HG02870 (cell line): ENCODE data around the gene TEX35.

Experiments used
- ATAC-seq: cut with Tn5 transposase; IDR thresholded peaks from one replicate; pipeline ENCODE4 v1.9.1; 2021; ENCODE audit warnings: mild to moderate bottlenecking, moderate library complexity; ENCODE audit not compliant: unreplicated experiment

The TEX35 gene

GRCh38 chr1:178512566-178513277 is at the start of gene TEX35:
Gene TEX35 (plus strand): TSS chr1:178513109. CDS start chr1:178513189, 80 bp downstream.
- ATAC-seq, result no peak

- no peak for ATAC-seq
These were observed 48.8 kb upstream of the TEX35 start for GRCh38 chr1:178464141-178464540.

GRCh38 chr1:178464566-178464965 is 48.3 kb upstream of the TEX35 start:
- no peak for ATAC-seq

- ATAC-seq, result no peak
These were observed 47.9 kb upstream of the TEX35 start for GRCh38 chr1:178465011-178465410.

GRCh38 chr1:178467837-178468236 is 45.1 kb upstream of the TEX35 start:
- ATAC-seq, result no peak

- no peak for ATAC-seq
These were observed 42.4 kb upstream of the TEX35 start for GRCh38 chr1:178470411-178470960.

GRCh38 chr1:178472531-178472930 is 40.4 kb upstream of the TEX35 start:
- ATAC-seq, result no peak

- ATAC-seq, result no peak
These were observed 35.5 kb upstream of the TEX35 start for GRCh38 chr1:178477373-178477772.

GRCh38 chr1:178477841-178478240 is 35.1 kb upstream of the TEX35 start:
- ATAC-seq, result no peak

- ATAC-seq, result no peak
These were observed 29.5 kb upstream of the TEX35 start for GRCh38 chr1:178483251-178483957.

GRCh38 chr1:178484698-178485225 is 28.1 kb upstream of the TEX35 start:
- ATAC-seq, result no peak

- no peak for ATAC-seq
These were observed 27.3 kb upstream of the TEX35 start for GRCh38 chr1:178485541-178485981.

GRCh38 chr1:178486100-178487069 is 26.5 kb upstream of the TEX35 start:
- ATAC-seq, result no peak

GRCh38 chr1:178487070-178487615 is 25.8 kb upstream of the TEX35 start:
- ATAC-seq, result no peak

GRCh38 chr1:178488393-178488792 is 24.5 kb upstream of the TEX35 start:
- no peak for ATAC-seq

- ATAC-seq, result no peak
These were observed 23.5 kb upstream of the TEX35 start for GRCh38 chr1:178489399-178489798.

GRCh38 chr1:178490136-178490535 is 22.8 kb upstream of the TEX35 start:
- no peak for ATAC-seq

- ATAC-seq, result no peak
These were observed 21.9 kb upstream of the TEX35 start for GRCh38 chr1:178490967-178491366.

- ATAC-seq, result no peak
These were observed 21.2 kb upstream of the TEX35 start for GRCh38 chr1:178491721-178492120.

- no peak for ATAC-seq
These were observed 20.6 kb upstream of the TEX35 start for GRCh38 chr1:178492341-178492740.
